SK-N-SH (cell line): ENCODE results near the gene KLF16. TPM values are rescaled to one million over a fixed set of nuclear protein-coding genes. Genes with fewer than 3 reads are reported as not detected.

ENCODE experiments used
- CTCF ChIA-PET: fragments of 300-600, 350-600 bp; formaldehyde crosslinking; extraction: SDS; loops from one replicate; lab custom pipeline; 2021; lab: Yijun Ruan, JAX
- POLR2A ChIA-PET: fragments of 350-600 bp; sonication (Branson Sonifier 250); formaldehyde crosslinking; extraction: SDS; loops from one replicate; lab custom pipeline; 2020; ENCODE audit warnings: antibody characterized with exemption, inconsistent platforms; lab: Yijun Ruan, JAX
- DNase-seq: peaks from one replicate; pipeline ENCODE4 v3.0.0; 2012
- H2AFZ ChIP-seq: fragments of 200-600 bp; sonication (generic); 2 replicates; pipeline ENCODE4 v1.8.1; 2016; ENCODE audit warnings: antibody characterized with exemption, mild to moderate bottlenecking, low read depth
- H3F3A ChIP-seq: fragments of 200-600 bp; sonication (generic); replicated peaks from 2 replicates; pipeline ENCODE3; 2016; ENCODE audit warnings: antibody characterized with exemption, mild to moderate bottlenecking; ENCODE audit not compliant: insufficient read depth
- H3K27ac ChIP-seq, 2 experiments: fragments of 200-500 bp in 1 of 2; fragments of 200-600 bp in 1 of 2; sonication (Bioruptor generic) in 1 of 2; sonication (generic), shearing (Covaris generic) in 1 of 2; 2 replicates each; pipeline versions ENCODE4 v1.5.1 to v1.6.1; 2014 to 2016; ENCODE audit warnings: low read depth in 2 of 2, inconsistent platforms in 1 of 2, low read length in 1 of 2, mild to moderate bottlenecking in 1 of 2, mixed read lengths in 1 of 2
- H3K27me3 ChIP-seq: fragments of 200-600 bp; sonication (generic), shearing (Covaris generic); 2 replicates; pipeline ENCODE4 v1.6.1; 2016; ENCODE audit warnings: mixed run types; ENCODE audit not compliant: insufficient read depth
- H3K36me3 ChIP-seq, 2 experiments: fragments of 200-500 bp in 1 of 2; fragments of 200-600 bp in 1 of 2; sonication (Bioruptor generic) in 1 of 2; sonication (generic) in 1 of 2; replicated peaks in 1 of 2; 2 replicates each; pipeline versions ENCODE3 to v1.5.1; 2014 to 2016; ENCODE audit warnings: low read length in 1 of 2, mild to moderate bottlenecking in 1 of 2; ENCODE audit not compliant: insufficient read depth in 2 of 2, control insufficient read depth in 1 of 2
- H3K4me1 ChIP-seq, 2 experiments: fragments of 200-500 bp in 1 of 2; fragments of 200-600 bp in 1 of 2; sonication (Bioruptor generic) in 1 of 2; sonication (generic), shearing (Covaris generic) in 1 of 2; 2 replicates each; pipeline versions ENCODE4 v1.5.1 to v1.6.1; 2014 to 2016; ENCODE audit warnings: low read depth in 1 of 2, low read length in 1 of 2, mixed run types in 1 of 2; ENCODE audit not compliant: insufficient read depth in 2 of 2, control insufficient read depth in 1 of 2
- H3K4me2 ChIP-seq: fragments of 200-600 bp; sonication (generic), shearing (Covaris generic); 2 replicates; pipeline ENCODE4 v1.6.1; 2017; ENCODE audit warnings: mixed run types
- H3K4me3 ChIP-seq, 2 experiments: fragments of 200-500 bp in 1 of 2; fragments of 200-600 bp in 1 of 2; sonication (Bioruptor generic) in 1 of 2; sonication (generic), shearing (Covaris generic) in 1 of 2; 2 replicates each; pipeline versions ENCODE4 v1.5.1 to v1.8.1; 2014 to 2016; ENCODE audit warnings: low read depth in 2 of 2, inconsistent platforms in 1 of 2, low read length in 1 of 2, mild to moderate bottlenecking in 1 of 2, mixed read lengths in 1 of 2, moderate library complexity in 1 of 2
- H3K79me2 ChIP-seq: fragments of 200-600 bp; sonication (generic); 2 replicates; pipeline ENCODE4 v1.8.1; 2017; ENCODE audit warnings: mild to moderate bottlenecking; ENCODE audit not compliant: insufficient read depth
- H3K9ac ChIP-seq: fragments of 200-600 bp; sonication (generic); 2 replicates; pipeline ENCODE4 v1.6.1; 2017; ENCODE audit warnings: mixed run types
- H3K9me2 ChIP-seq: fragments of 200-600 bp; sonication (generic); 2 replicates; pipeline ENCODE4 v1.6.1; 2017; ENCODE audit warnings: mixed run types
- H3K9me3 ChIP-seq: fragments of 200-600 bp; sonication (generic); 2 replicates; pipeline ENCODE4 v1.6.1; 2017; ENCODE audit warnings: mixed run types, mild to moderate bottlenecking, moderate library complexity
- H4K20me1 ChIP-seq: fragments of 200-600 bp; sonication (generic); 2 replicates; pipeline ENCODE4 v1.6.1; 2017; ENCODE audit warnings: mild to moderate bottlenecking, mixed run types; ENCODE audit not compliant: insufficient read depth
- CTCF ChIP-seq: fragments of 200-600 bp; sonication (generic); IDR thresholded peaks from 2 replicates; pipeline ENCODE4 v1.6.1; 2017; ENCODE audit warnings: antibody characterized with exemption, mild to moderate bottlenecking, moderate library complexity
- ELF1 ChIP-seq: IDR thresholded peaks from 2 replicates; pipeline ENCODE4 v1.4.0; 2012
- EZH2phosphoT487 ChIP-seq: fragments of 200-600 bp; sonication (generic); IDR thresholded peaks from 2 replicates; pipeline ENCODE4 v1.6.1; 2017; ENCODE audit warnings: low read depth, mixed run types, mild to moderate bottlenecking, antibody characterized with exemption, moderate library complexity, borderline replicate concordance
- FOSL2 ChIP-seq: IDR thresholded peaks from 2 replicates; pipeline ENCODE4 v1.4.0; 2012; ENCODE audit warnings: low read depth, mild to moderate bottlenecking, moderate library complexity, borderline replicate concordance
- JUND ChIP-seq: IDR thresholded peaks from 2 replicates; pipeline ENCODE4 v1.4.0; 2012
- MAX ChIP-seq: IDR thresholded peaks from 2 replicates; pipeline ENCODE4 v1.4.0; 2012; ENCODE audit warnings: low read depth
- MEF2A ChIP-seq: IDR thresholded peaks from 2 replicates; pipeline ENCODE4 v1.4.0; 2012; ENCODE audit warnings: low read depth, borderline replicate concordance
- MXI1 ChIP-seq: IDR thresholded peaks from 2 replicates; pipeline ENCODE4 v1.6.1; 2012; ENCODE audit warnings: mild to moderate bottlenecking, low read depth, low read length, improper control_type of control experiment
- NRF1 ChIP-seq: IDR thresholded peaks from 2 replicates; pipeline ENCODE4 v1.6.1; 2012; ENCODE audit warnings: low read depth, mild to moderate bottlenecking, low read length
- PBX3 ChIP-seq: IDR thresholded peaks from 2 replicates; pipeline ENCODE4; 2012
- POLR2AphosphoS5 ChIP-seq: IDR thresholded peaks from 2 replicates; pipeline ENCODE4 v1.6.1; 2012; ENCODE audit warnings: low read depth, low read length
- RCOR1 ChIP-seq: fragments of 150-350 bp; IDR thresholded peaks from 2 replicates; pipeline ENCODE4 v1.6.1; 2017; ENCODE audit warnings: antibody characterized with exemption, low read length
- REST ChIP-seq: IDR thresholded peaks from 2 replicates; pipeline ENCODE4 v1.6.1; 2012; ENCODE audit warnings: mild to moderate bottlenecking, low read depth, low read length, moderate library complexity
- RXRA ChIP-seq: IDR thresholded peaks from 2 replicates; pipeline ENCODE4 v1.4.0; 2012; ENCODE audit warnings: low read depth, mild to moderate bottlenecking, borderline replicate concordance
- SIN3A ChIP-seq: IDR thresholded peaks from 2 replicates; pipeline ENCODE4 v1.6.1; 2012; ENCODE audit warnings: low read depth, mild to moderate bottlenecking, low read length, moderate library complexity, borderline replicate concordance
- TAF1 ChIP-seq: IDR thresholded peaks from 2 replicates; pipeline ENCODE4 v1.6.1; 2012; ENCODE audit warnings: low read depth, mild to moderate bottlenecking, low read length, moderate library complexity, borderline replicate concordance
- TCF12 ChIP-seq: IDR thresholded peaks from 2 replicates; pipeline ENCODE4 v1.4.0; 2012
- TEAD4 ChIP-seq: IDR thresholded peaks from 2 replicates; pipeline ENCODE4 v1.4.0; 2012; ENCODE audit warnings: mild to moderate bottlenecking, borderline replicate concordance; ENCODE audit not compliant: insufficient read depth
- USF2 ChIP-seq: fragments of 150-350 bp; IDR thresholded peaks from 2 replicates; pipeline ENCODE4 v1.6.1; 2017; ENCODE audit warnings: antibody characterized with exemption, low read length, low read depth, borderline replicate concordance
- ZBTB33 ChIP-seq: IDR thresholded peaks from 2 replicates; pipeline ENCODE4 v1.4.0; 2012; ENCODE audit warnings: low read depth, borderline replicate concordance
- WGBS: methylation state at CpG from one replicate; pipeline ENCODE4 v1.1.6; 2017; ENCODE audit warnings: low lambda C conversion rate; 5-methylcytosine and 5-hydroxymethylcytosine counted together
- polyA plus RNA-seq, 3 experiments: library from polyadenylated mRNA; depleted of rRNA; stranded (reverse); fragments of >200 nt; gene quantifications; 2 replicates each; pipeline ENCODE4 v1.2.3, GENCODE V29; 2012

The KLF16 gene
- polyA plus RNA-seq, 1 of the 3 experiments (the other 2 are of a cell fraction) = 16.1 TPM

- H3K27me3 ChIP-seq = no peaks in the 10 kb centered on the region
- WGBS = 4% methylated on average over 4 of the region's 87 CpGs
- H3K9me2 ChIP-seq = no peaks in the 10 kb centered on the region
- ChIA-PET CTCF (interaction anchor here (0.6 to 1.6 kb wide), 8 partner anchors 11 to 302 kb away, joined by 3 to 7 read pairs (median 5); no protein-coding TSS in a partner anchor), POLR2A (interaction anchor here (0.9 to 1.3 kb wide), 3 partner anchors 9 to 11 kb away, joined by 3 to 7 read pairs (median 7); partner anchors contain the start of gene ABHD17A)
- peaks cover 20% of the 10 kb centered on the region for H4K20me1 ChIP-seq
- peak overlapping the region; percentile 84 for H3K4me2 ChIP-seq
- H3K4me1 ChIP-seq = peaks cover 16 to 26% of the 10 kb centered on the region in 2 experiments
- no peaks in the 10 kb centered on the region for H3K9me3 ChIP-seq
- peak overlapping the region; percentile 80 for H3K9ac ChIP-seq
- H3F3A ChIP-seq = peaks cover 12% of the 10 kb centered on the region
- no peak overlapping the region for H2AFZ ChIP-seq
- H3K4me3 ChIP-seq = peak overlapping the region; percentile 83 to 91
- peaks cover 3 to 14% of the 10 kb centered on the region in 2 experiments for H3K36me3 ChIP-seq
- peak overlapping the region; percentile 78 to 87 for H3K27ac ChIP-seq
- DNase-seq = peak; percentile 96
- peaks cover 58% of the 10 kb centered on the region for H3K79me2 ChIP-seq
- TF ChIP-seq USF2 (peak; percentile 93), REST (0 out of 2 replicates have a peak, but pooled peaks have one; percentile 18), TEAD4 (no peak), ZBTB33 (0 out of 2 replicates have a peak, but pooled peaks have one; percentile 58), JUND (no peak), SIN3A (peak; percentile 94), RXRA (no peak), EZH2phosphoT487 (no peak), POLR2AphosphoS5 (peak; percentile 95), NRF1 (no peak), PBX3 (peak; percentile 51), MAX (peak; percentile 90), MEF2A (no peak), FOSL2 (no peak), TCF12 (no peak), TAF1 (peak; percentile 90), RCOR1 (0 out of 2 replicates have a peak, but pooled peaks have one; percentile 14), MXI1 (peak; percentile 94), ELF1 (peak; percentile 96), CTCF (peak; percentile 20; the same call in 1 of the 2 replicates)
Observed at GRCh38 chr19:1875646-1876495, 12.5 kb upstream of the KLF16 start.
